ENCODE results near the gene SLCO2A1.

DNA sequence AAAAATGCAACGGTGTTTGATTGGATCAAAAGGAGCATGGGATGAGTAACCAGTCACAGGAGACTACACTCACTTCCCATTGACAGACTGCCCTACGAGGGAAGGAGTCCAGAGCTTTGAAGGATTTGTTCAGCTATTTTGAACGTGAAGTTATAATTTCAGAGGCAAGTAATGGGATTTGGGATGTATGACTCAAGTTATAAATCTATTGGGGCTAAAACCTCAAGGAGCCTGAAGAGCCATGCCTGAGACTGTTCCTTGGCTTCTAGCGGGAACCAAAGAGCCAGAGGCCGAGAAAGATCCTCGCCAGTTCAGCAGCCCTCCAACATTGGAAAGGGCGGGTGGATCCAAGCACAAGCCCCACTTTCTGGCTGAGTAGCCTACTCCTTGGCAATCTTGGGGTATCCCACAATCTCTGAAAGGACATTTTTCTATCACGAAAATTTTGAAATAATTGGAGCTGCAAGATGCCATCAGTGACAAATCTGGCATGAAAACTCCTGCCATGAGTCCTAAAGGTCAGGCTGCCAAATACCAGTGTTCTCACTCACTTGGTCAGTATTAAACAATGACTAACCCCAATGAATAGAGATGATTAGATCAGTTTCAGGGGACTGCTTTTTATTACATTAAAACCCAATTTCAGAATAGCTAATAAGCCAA is 48.6 kb upstream of the SLCO2A1 start:
- TF ChIP-seq POLR2AphosphoS5 (IDR thresholded peaks at IDR 0.05) (no peak), POLR2A (IDR thresholded peaks at IDR 0.05) (no peak)
- TF ChIP-seq, protein P1, sequence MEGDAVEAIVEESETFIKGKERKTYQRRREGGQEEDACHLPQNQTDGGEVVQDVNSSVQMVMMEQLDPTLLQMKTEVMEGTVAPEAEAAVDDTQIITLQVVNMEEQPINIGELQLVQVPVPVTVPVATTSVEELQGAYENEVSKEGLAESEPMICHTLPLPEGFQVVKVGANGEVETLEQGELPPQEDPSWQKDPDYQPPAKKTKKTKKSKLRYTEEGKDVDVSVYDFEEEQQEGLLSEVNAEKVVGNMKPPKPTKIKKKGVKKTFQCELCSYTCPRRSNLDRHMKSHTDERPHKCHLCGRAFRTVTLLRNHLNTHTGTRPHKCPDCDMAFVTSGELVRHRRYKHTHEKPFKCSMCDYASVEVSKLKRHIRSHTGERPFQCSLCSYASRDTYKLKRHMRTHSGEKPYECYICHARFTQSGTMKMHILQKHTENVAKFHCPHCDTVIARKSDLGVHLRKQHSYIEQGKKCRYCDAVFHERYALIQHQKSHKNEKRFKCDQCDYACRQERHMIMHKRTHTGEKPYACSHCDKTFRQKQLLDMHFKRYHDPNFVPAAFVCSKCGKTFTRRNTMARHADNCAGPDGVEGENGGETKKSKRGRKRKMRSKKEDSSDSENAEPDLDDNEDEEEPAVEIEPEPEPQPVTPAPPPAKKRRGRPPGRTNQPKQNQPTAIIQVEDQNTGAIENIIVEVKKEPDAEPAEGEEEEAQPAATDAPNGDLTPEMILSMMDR (IDR thresholded peaks at IDR 0.05) = no peak
